GM23338 (cell line): ENCODE measurements around the gene PDHX. TPM values are rescaled to one million over a fixed set of nuclear protein-coding genes. Genes with fewer than 3 reads are reported as not detected.

Experiments used
- ATAC-seq: fragments of 200-7000 bp; cut with Tn5 transposase; 3 replicates; pipeline ENCODE4 v1.9.1; 2020
- DNase-seq: peaks from one replicate; pipeline ENCODE4 v3.0.0-alpha.2; 2015; ENCODE audit warnings: low spot score
- H2AFZ ChIP-seq: fragments of 200-600 bp; sonication (generic); 2 replicates; pipeline ENCODE4 v1.8.0; 2016; ENCODE audit warnings: antibody characterized with exemption, mild to moderate bottlenecking, moderate library complexity
- H3F3A ChIP-seq: fragments of 200-600 bp; sonication (generic); replicated peaks from 2 replicates; pipeline ENCODE4 v1.8.0; 2017; ENCODE audit warnings: antibody characterized with exemption, mixed run types, low read depth
- H3K27ac ChIP-seq: fragments of 200-600 bp; sonication (generic); 2 replicates; pipeline ENCODE4 v1.6.1; 2016; ENCODE audit warnings: low read depth
- H3K27me3 ChIP-seq: fragments of 200-600 bp; sonication (generic); 2 replicates; pipeline ENCODE4 v1.8.0; 2016; ENCODE audit warnings: mild to moderate bottlenecking, mixed run types, moderate library complexity; ENCODE audit not compliant: insufficient read depth
- H3K36me3 ChIP-seq: fragments of 200-600 bp; sonication (generic); 2 replicates; pipeline ENCODE4 v1.8.0; 2016; ENCODE audit warnings: mild to moderate bottlenecking; ENCODE audit not compliant: insufficient read depth
- H3K4me1 ChIP-seq: fragments of 200-600 bp; sonication (generic); 2 replicates; pipeline ENCODE4 v1.8.0; 2016; ENCODE audit warnings: mild to moderate bottlenecking, moderate library complexity; ENCODE audit not compliant: insufficient read depth
- H3K4me2 ChIP-seq: fragments of 200-600 bp; sonication (generic); 2 replicates; pipeline ENCODE4 v1.7.1; 2017; ENCODE audit warnings: mixed run types
- H3K4me3 ChIP-seq: fragments of 200-600 bp; sonication (generic); 2 replicates; pipeline ENCODE4 v1.6.1; 2016; ENCODE audit warnings: mixed run types
- H3K79me2 ChIP-seq: fragments of 200-600 bp; sonication (generic); replicated peaks from 2 replicates; pipeline ENCODE4 v1.8.0; 2017; ENCODE audit warnings: mild to moderate bottlenecking; ENCODE audit not compliant: insufficient read depth
- H3K9me2 ChIP-seq: fragments of 200-600 bp; sonication (generic); 2 replicates; pipeline ENCODE4 v1.8.0; 2017; ENCODE audit not compliant: insufficient read depth
- H4K20me1 ChIP-seq: fragments of 200-600 bp; sonication (generic); replicated peaks from 2 replicates; pipeline ENCODE4 v1.8.0; 2017; ENCODE audit warnings: mild to moderate bottlenecking; ENCODE audit not compliant: insufficient read depth
- H3K27ac Mint-ChIP-seq: 2 replicates; pipeline ENCODE4 v1.8.0; 2020; ENCODE audit warnings: inconsistent platforms, mild to moderate bottlenecking, moderate library complexity, mixed read lengths
- H3K27me3 Mint-ChIP-seq: 3 replicates; pipeline ENCODE4 v1.8.0; 2022; ENCODE audit warnings: low read depth, mild to moderate bottlenecking, moderate library complexity, mixed read lengths, inconsistent platforms; ENCODE audit not compliant: insufficient read depth, poor library complexity
- H3K36me3 Mint-ChIP-seq: 3 replicates; pipeline ENCODE4 v1.8.0; 2021; ENCODE audit warnings: low read depth, mild to moderate bottlenecking, inconsistent platforms, moderate library complexity, mixed read lengths
- H3K4me1 Mint-ChIP-seq: 3 replicates; pipeline ENCODE4 v1.8.0; 2020; ENCODE audit warnings: mild to moderate bottlenecking, inconsistent platforms, mixed read lengths
- H3K4me3 Mint-ChIP-seq: 3 replicates; pipeline ENCODE4 v1.8.0; 2021; ENCODE audit warnings: moderate library complexity, mild to moderate bottlenecking, inconsistent platforms, mixed read lengths
- H3K9me3 Mint-ChIP-seq: 3 replicates; pipeline ENCODE4 v1.8.0; 2020; ENCODE audit warnings: moderate library complexity, mild to moderate bottlenecking, inconsistent platforms, mixed read lengths
- CREB1 ChIP-seq: fragments of 250-450 bp; sonication (Bioruptor Pico); IDR thresholded peaks from 2 replicates; pipeline ENCODE4 v1.5.0; 2020; ENCODE audit warnings: low read depth, mild to moderate bottlenecking, moderate library complexity
- CTCF ChIP-seq, 2 experiments: fragments of 200-600 bp in 1 of 2; sonication (generic) in 1 of 2; conservative IDR thresholded peaks; 2 replicates each; pipeline versions ENCODE4 v1.5.1 to v1.6.1; 2016 to 2017; ENCODE audit warnings: antibody characterized with exemption in 2 of 2, low read depth in 2 of 2, mild to moderate bottlenecking in 2 of 2, moderate library complexity in 1 of 2
- ETS1 ChIP-seq: IDR thresholded peaks from 2 replicates; pipeline ENCODE4 v1.6.1; 2016; ENCODE audit warnings: antibody characterized with exemption
- EZH2 ChIP-seq: fragments of 200-600 bp; sonication (generic); IDR thresholded peaks from one replicate; pipeline ENCODE4 v1.8.0; 2017; ENCODE audit warnings: antibody characterized with exemption, mild to moderate bottlenecking, low read depth; ENCODE audit not compliant: unreplicated experiment
- EZH2phosphoT487 ChIP-seq: fragments of 200-600 bp; sonication (generic); IDR thresholded peaks from one replicate; pipeline ENCODE4 v1.8.1; 2018; ENCODE audit warnings: antibody characterized with exemption; ENCODE audit not compliant: unreplicated experiment
- JUNB ChIP-seq: IDR thresholded peaks from one replicate; pipeline ENCODE4 v1.6.1; 2016; ENCODE audit warnings: antibody characterized with exemption; ENCODE audit not compliant: unreplicated experiment
- POLR2AphosphoS5 ChIP-seq: IDR thresholded peaks from 2 replicates; pipeline ENCODE4 v1.6.1; 2016; ENCODE audit warnings: antibody characterized with exemption, low read depth
- REST ChIP-seq: IDR thresholded peaks from one replicate; pipeline ENCODE4 v1.6.1; 2018; ENCODE audit warnings: antibody characterized with exemption; ENCODE audit not compliant: unreplicated experiment
- STAT1 ChIP-seq: IDR thresholded peaks from one replicate; pipeline ENCODE4 v1.6.1; 2016; ENCODE audit warnings: antibody characterized with exemption; ENCODE audit not compliant: unreplicated experiment
- ZNF114 ChIP-seq: fragments of 250-450 bp; sonication (Bioruptor Pico); IDR thresholded peaks from 2 replicates; pipeline ENCODE4 v1.5.0; 2020; ENCODE audit warnings: mild to moderate bottlenecking, moderate library complexity
- ZNF331 ChIP-seq: fragments of 250-450 bp; sonication (Bioruptor Pico); IDR thresholded peaks from 2 replicates; pipeline ENCODE4 v1.5.0; 2020; ENCODE audit warnings: low read depth, mild to moderate bottlenecking, moderate library complexity
- ZNF462 ChIP-seq: fragments of 250-450 bp; sonication (Bioruptor Pico); IDR thresholded peaks from 2 replicates; pipeline ENCODE4 v1.5.0; 2020; ENCODE audit warnings: mild to moderate bottlenecking, moderate library complexity
- polyA plus RNA-seq: library from polyadenylated mRNA; unstranded; fragments of >200 nt; fragmentation: Nextera tagmentation; extraction: Ambion mirVana; gene quantifications from 2 replicates; pipeline ENCODE4 v1.2.1, GENCODE V29; 2016
- total RNA-seq: library from RNA; depleted of rRNA; stranded (reverse); fragments of >200 nt; shearing (Covaris generic); gene quantifications from 2 replicates; pipeline ENCODE4 v1.2.3, GENCODE V29; 2014

Gene PDHX
- total and polyA plus RNA-seq, 2 experiments from 2014 or later, result 36.9 to 40.2 TPM

- TF ChIP-seq ZNF462 (CRISPR knock-in tag), result no peak
- TF ChIP-seq ZNF114 (CRISPR knock-in tag), result no peak
- TF ChIP-seq CREB1 (CRISPR knock-in tag), result no peak
- no peak for TF ChIP-seq ZNF331 (CRISPR knock-in tag)
- TF ChIP-seq POLR2AphosphoS5, result no peak
- no peak for TF ChIP-seq EZH2
Measured at GRCh38 chr11:34957606-34958005, 41.2 kb downstream of the PDHX start (continued).

GRCh38 chr11:34959770-34960169 is 43.4 kb downstream of the PDHX start:
- ATAC-seq (no peak), DNase-seq (no peak)
- no peaks in the 10 kb centered on the region for H3K9me2 ChIP-seq
- H3K27me3 Mint-ChIP-seq, result peaks cover 2% of the 10 kb centered on the region
- H3K9me3 Mint-ChIP-seq, result no peaks in the 10 kb centered on the region
- H3K4me3 Mint-ChIP-seq, result no peak overlapping the region
- no peak overlapping the region for H3K4me2 ChIP-seq
- no peaks in the 10 kb centered on the region for H4K20me1 ChIP-seq
- H3K4me1 ChIP-seq, result peaks cover 9% of the 10 kb centered on the region; the same call in 1 of the 2 replicates
- no peak overlapping the region for H3K27ac ChIP-seq
- H3K27ac Mint-ChIP-seq, result no peak overlapping the region
- H3K36me3 ChIP-seq, result no peaks in the 10 kb centered on the region
- no peaks in the 10 kb centered on the region for H3K36me3 Mint-ChIP-seq
- H3K4me1 Mint-ChIP-seq, result no peaks in the 10 kb centered on the region; the same call in 2 of the 3 replicates
- H3K27me3 ChIP-seq, result no peaks in the 10 kb centered on the region
- H3K79me2 ChIP-seq, result no peaks in the 10 kb centered on the region
- H3K4me3 ChIP-seq, result no peak overlapping the region
- H3F3A ChIP-seq, result no peaks in the 10 kb centered on the region
- H2AFZ ChIP-seq, result no peak overlapping the region
- TF ChIP-seq ZNF331 (CRISPR knock-in tag), result no peak
- TF ChIP-seq JUNB, result no peak
- TF ChIP-seq CREB1 (CRISPR knock-in tag), result no peak
- no peak for TF ChIP-seq EZH2phosphoT487
- no peak for TF ChIP-seq CTCF (conservative IDR thresholded peaks at IDR 0.05; ENCODE audit: low read depth in 2 of 2)
- no peak for TF ChIP-seq STAT1
- TF ChIP-seq REST, result no peak
- TF ChIP-seq POLR2AphosphoS5, result no peak
- TF ChIP-seq ETS1, result no peak
